Measurements from ENCODE around the gene SLC37A1.

The SLC37A1 gene

GRCh38 chr21:42559326-42559725 is 45.7 kb downstream of the SLC37A1 start:
- H3K4me3 ChIP-seq (ENCODE audit: low read depth, low read length) = no peak overlapping the region

DNA sequence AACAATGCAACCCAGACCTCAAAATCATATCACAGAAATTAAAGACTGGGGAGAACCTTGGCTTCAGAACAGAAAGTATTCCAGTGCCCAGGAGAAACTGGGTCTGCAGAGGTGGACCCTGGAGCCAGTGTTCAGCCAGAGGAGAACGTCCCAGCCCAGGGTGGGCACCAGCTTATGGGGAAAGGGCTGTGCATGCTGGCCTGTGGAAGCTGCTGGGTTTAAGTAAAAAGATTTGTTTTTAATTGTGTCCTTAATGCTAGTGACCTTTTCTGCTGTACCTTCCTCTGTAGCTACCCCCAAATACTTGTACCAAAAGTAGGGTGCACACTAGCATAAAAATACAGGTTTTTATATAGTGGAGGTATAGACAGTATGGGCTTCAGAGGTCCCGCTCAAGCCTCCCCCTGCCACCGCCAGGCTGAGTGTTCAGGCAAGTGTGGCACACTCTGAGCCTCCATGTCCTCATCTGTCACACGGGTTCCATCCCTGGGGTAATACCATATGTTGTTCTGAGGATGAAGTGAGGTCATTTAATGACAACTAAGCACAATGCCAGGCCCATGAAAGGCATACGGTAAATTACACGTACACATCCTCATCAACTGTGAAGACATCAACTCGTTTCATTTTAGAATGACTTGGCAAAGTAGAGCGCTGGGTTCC is 47.0 kb downstream of the SLC37A1 start:
- no peak overlapping the region for H3K4me3 ChIP-seq (ENCODE audit: low read depth, low read length)
- TF ChIP-seq, protein P1, sequence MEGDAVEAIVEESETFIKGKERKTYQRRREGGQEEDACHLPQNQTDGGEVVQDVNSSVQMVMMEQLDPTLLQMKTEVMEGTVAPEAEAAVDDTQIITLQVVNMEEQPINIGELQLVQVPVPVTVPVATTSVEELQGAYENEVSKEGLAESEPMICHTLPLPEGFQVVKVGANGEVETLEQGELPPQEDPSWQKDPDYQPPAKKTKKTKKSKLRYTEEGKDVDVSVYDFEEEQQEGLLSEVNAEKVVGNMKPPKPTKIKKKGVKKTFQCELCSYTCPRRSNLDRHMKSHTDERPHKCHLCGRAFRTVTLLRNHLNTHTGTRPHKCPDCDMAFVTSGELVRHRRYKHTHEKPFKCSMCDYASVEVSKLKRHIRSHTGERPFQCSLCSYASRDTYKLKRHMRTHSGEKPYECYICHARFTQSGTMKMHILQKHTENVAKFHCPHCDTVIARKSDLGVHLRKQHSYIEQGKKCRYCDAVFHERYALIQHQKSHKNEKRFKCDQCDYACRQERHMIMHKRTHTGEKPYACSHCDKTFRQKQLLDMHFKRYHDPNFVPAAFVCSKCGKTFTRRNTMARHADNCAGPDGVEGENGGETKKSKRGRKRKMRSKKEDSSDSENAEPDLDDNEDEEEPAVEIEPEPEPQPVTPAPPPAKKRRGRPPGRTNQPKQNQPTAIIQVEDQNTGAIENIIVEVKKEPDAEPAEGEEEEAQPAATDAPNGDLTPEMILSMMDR (IDR thresholded peaks at IDR 0.05; ENCODE audit: borderline replicate concordance, insufficient read depth, low read depth, low read length) = no peak

More at GRCh38 chr21:42559326-42559725, 45.7 kb downstream of the SLC37A1 start:
- TF ChIP-seq, protein P1 (IDR thresholded peaks at IDR 0.05; ENCODE audit: borderline replicate concordance, insufficient read depth, low read depth, low read length) = no peak

GRCh38 chr21:42561762-42562650 is 48.4 kb downstream of the SLC37A1 start:
- no peak overlapping the region for H3K4me3 ChIP-seq (ENCODE audit: low read depth, low read length)
- TF ChIP-seq, protein P1 (IDR thresholded peaks at IDR 0.05; ENCODE audit: borderline replicate concordance, insufficient read depth, low read depth, low read length) = 0 out of 2 replicates have a peak, but pooled peaks have one; percentile 2

- H3K4me3 ChIP-seq (ENCODE audit: low read depth, low read length) = no peak overlapping the region
- TF ChIP-seq, protein P1 (IDR thresholded peaks at IDR 0.05; ENCODE audit: borderline replicate concordance, insufficient read depth, low read depth, low read length) = no peak
Observed at GRCh38 chr21:42562816-42563215, 49.2 kb downstream of the SLC37A1 start.

- H3K4me3 ChIP-seq (ENCODE audit: low read depth, low read length) = no peak overlapping the region
Observed at GRCh38 chr21:42563261-42563660, 49.6 kb downstream of the SLC37A1 start.

GRCh38 chr21:42563686-42564085 is 50.0 kb downstream of the SLC37A1 start:
- TF ChIP-seq, protein P1 (IDR thresholded peaks at IDR 0.05; ENCODE audit: borderline replicate concordance, insufficient read depth, low read depth, low read length) = no peak
- no peak overlapping the region for H3K4me3 ChIP-seq (ENCODE audit: low read depth, low read length)

More at GRCh38 chr21:42563261-42563660, 49.6 kb downstream of the SLC37A1 start:
- TF ChIP-seq, protein P1 (IDR thresholded peaks at IDR 0.05; ENCODE audit: borderline replicate concordance, insufficient read depth, low read depth, low read length) = no peak

All from GM12875 (cell line).